DOHH2 (cell line): ENCODE data around the gene MARCHF4.

Source experiments
- H3F3A ChIP-seq: fragments of 200-600 bp; sonication (generic), shearing (Covaris generic); 2 replicates; pipeline ENCODE4 v1.6.0; 2016; ENCODE audit warnings: antibody characterized with exemption, mild to moderate bottlenecking; ENCODE audit not compliant: control insufficient read depth, insufficient read depth
- H3K27ac ChIP-seq: fragments of 200-600 bp; sonication (generic); 2 replicates; pipeline ENCODE4 v1.5.1; 2014; ENCODE audit warnings: low read depth, mild to moderate bottlenecking, low read length, moderate library complexity
- H3K27me3 ChIP-seq: fragments of 200-600 bp; sonication (generic); 2 replicates; pipeline ENCODE4 v1.6.1; 2014; ENCODE audit warnings: mild to moderate bottlenecking, low read length, mixed read lengths; ENCODE audit not compliant: control insufficient read depth
- H3K36me3 ChIP-seq: fragments of 200-600 bp; sonication (generic); 2 replicates; pipeline ENCODE4 v1.6.1; 2014; ENCODE audit warnings: mild to moderate bottlenecking, low read length, moderate library complexity, mixed read lengths; ENCODE audit not compliant: control insufficient read depth
- H3K4me1 ChIP-seq: fragments of 200-600 bp; sonication (generic); 2 replicates; pipeline ENCODE4 v1.6.1; 2014; ENCODE audit warnings: mild to moderate bottlenecking, low read length, mixed read lengths; ENCODE audit not compliant: control insufficient read depth
- H3K4me2 ChIP-seq: fragments of 200-600 bp; sonication (generic); 2 replicates; pipeline ENCODE4 v1.6.0; 2014; ENCODE audit warnings: mild to moderate bottlenecking, low read length, moderate library complexity
- H3K4me3 ChIP-seq: fragments of 200-600 bp; sonication (generic); 2 replicates; pipeline ENCODE4 v1.5.1; 2014; ENCODE audit warnings: mild to moderate bottlenecking, low read length, mixed read lengths
- H3K79me2 ChIP-seq: fragments of 200-600 bp; sonication (generic); 2 replicates; pipeline ENCODE4 v1.6.1; 2014; ENCODE audit warnings: mild to moderate bottlenecking, low read length, mixed read lengths; ENCODE audit not compliant: control insufficient read depth
- H3K9me2 ChIP-seq: fragments of 200-600 bp; sonication (generic); replicated peaks from 2 replicates; pipeline ENCODE4 v1.6.1; 2014; ENCODE audit warnings: mild to moderate bottlenecking, low read length, mixed read lengths; ENCODE audit not compliant: control insufficient read depth
- H3K9me3 ChIP-seq: fragments of 200-600 bp; sonication (generic); 2 replicates; pipeline ENCODE4 v1.6.1; 2014; ENCODE audit warnings: antibody characterized with exemption, low read length, mixed read lengths; ENCODE audit not compliant: control insufficient read depth, insufficient read depth
- H4K20me1 ChIP-seq: fragments of 200-600 bp; sonication (generic); 2 replicates; pipeline ENCODE4 v1.6.0; 2014; ENCODE audit warnings: low read depth, mild to moderate bottlenecking, antibody characterized with exemption, low read length, moderate library complexity; ENCODE audit not compliant: control insufficient read depth, insufficient read depth
- CTCF ChIP-seq: fragments of 200-600 bp; sonication (generic); IDR thresholded peaks from one replicate; pipeline ENCODE4 v1.5.1; 2014; ENCODE audit warnings: antibody characterized with exemption, mild to moderate bottlenecking, low read depth, low read length; ENCODE audit not compliant: poor library complexity, severe bottlenecking
- EZH2phosphoT487 ChIP-seq: fragments of 200-600 bp; sonication (generic); IDR thresholded peaks from 2 replicates; pipeline ENCODE4 v1.6.1; 2017; ENCODE audit warnings: borderline replicate concordance, mild to moderate bottlenecking, antibody characterized with exemption, low read length, moderate library complexity, mixed read lengths

Gene MARCHF4

GRCh38 chr2:216370961-216371712 lies 1.1 kb downstream of the MARCHF4 start:
- no peaks in the 10 kb centered on the region for H3K79me2 ChIP-seq
- H3K9me2 ChIP-seq = no peaks in the 10 kb centered on the region
- no peak overlapping the region for H3K27ac ChIP-seq
- no peak overlapping the region for H3K4me3 ChIP-seq
- no peak overlapping the region for H3K4me2 ChIP-seq
- H3K27me3 ChIP-seq = peaks cover 15% of the 10 kb centered on the region
- H3K4me1 ChIP-seq = no peaks in the 10 kb centered on the region
- TF ChIP-seq CTCF (no peak), EZH2phosphoT487 (no peak)
- no peaks in the 10 kb centered on the region for H3F3A ChIP-seq
- H4K20me1 ChIP-seq = no peaks in the 10 kb centered on the region
- no peaks in the 10 kb centered on the region for H3K36me3 ChIP-seq
- no peaks in the 10 kb centered on the region for H3K9me3 ChIP-seq

- Histone ChIP-seq H3K27me3 (peaks cover 20% of the 10 kb centered on the region), H3K9me2 (no peaks in the 10 kb centered on the region), H3K4me2 (no peak overlapping the region), H4K20me1 (no peaks in the 10 kb centered on the region), H3K4me3 (no peak overlapping the region), H3K79me2 (no peaks in the 10 kb centered on the region), H3K27ac (no peak overlapping the region), H3K9me3 (no peaks in the 10 kb centered on the region), H3K36me3 (no peaks in the 10 kb centered on the region), H3K4me1 (no peaks in the 10 kb centered on the region), H3F3A (no peaks in the 10 kb centered on the region)
- no peak for TF ChIP-seq CTCF
- TF ChIP-seq EZH2phosphoT487 = no peak
These were observed 2.5 kb downstream of the MARCHF4 start for GRCh38 chr2:216369821-216370220.

GRCh38 chr2:216366777-216367471 lies 5.4 kb downstream of the MARCHF4 start:
- Histone ChIP-seq H3K9me3 (no peaks in the 10 kb centered on the region), H3K4me3 (no peak overlapping the region), H3F3A (no peaks in the 10 kb centered on the region), H3K27me3 (peaks cover 25% of the 10 kb centered on the region), H3K36me3 (no peaks in the 10 kb centered on the region), H3K4me2 (no peak overlapping the region), H3K4me1 (no peaks in the 10 kb centered on the region), H3K9me2 (no peaks in the 10 kb centered on the region), H3K79me2 (no peaks in the 10 kb centered on the region), H3K27ac (no peak overlapping the region), H4K20me1 (no peaks in the 10 kb centered on the region)
- TF ChIP-seq CTCF (no peak), EZH2phosphoT487 (no peak)
